Duodenal mucosa (tissue), 2 donors: ENCODE results near the gene ZNF783.
A peak's percentile ranks its signal among the peaks of the same experiment; 100 is the strongest.
"Not testable (repeated sequence)": the region's sequence is repeated elsewhere in the genome, so short reads cannot be mapped to it uniquely, and the experiment has no call there.

Experiments
- H3K27ac ChIP-seq: one replicate; pipeline ENCODE4 v1.7.0; 2013; ENCODE audit warnings: low read depth, low read length
- H3K27me3 ChIP-seq, 2 donors: one replicate each; pipeline ENCODE4 v1.7.0; 2013; ENCODE audit warnings: low read length in 2 of 2, control low read depth in 1 of 2; ENCODE audit not compliant: insufficient read depth in 2 of 2, control insufficient read depth in 1 of 2
- H3K36me3 ChIP-seq, 2 donors: one replicate each; pipeline ENCODE4 v1.7.0; 2013; ENCODE audit warnings: low read length in 2 of 2, control low read depth in 1 of 2; ENCODE audit not compliant: insufficient read depth in 2 of 2, control insufficient read depth in 1 of 2
- H3K4me1 ChIP-seq, 2 donors: one replicate each; pipeline ENCODE4 v1.7.0; 2013; ENCODE audit warnings: low read length in 2 of 2, control low read depth in 1 of 2; ENCODE audit not compliant: insufficient read depth in 2 of 2, control insufficient read depth in 1 of 2
- H3K4me3 ChIP-seq, 2 donors: one replicate each; pipeline ENCODE4 v1.7.0; 2013; ENCODE audit warnings: low read length in 2 of 2, low read depth in 1 of 2
- H3K9ac ChIP-seq, 2 donors: one replicate each; pipeline ENCODE4 v1.7.0; 2013; ENCODE audit warnings: low read length in 2 of 2, low read depth in 1 of 2
- H3K9me3 ChIP-seq, 2 donors: one replicate each; pipeline ENCODE4 v1.7.0; 2013; ENCODE audit warnings: low read length in 2 of 2, control low read depth in 1 of 2; ENCODE audit not compliant: control insufficient read depth in 1 of 2

The ZNF783 gene

DNA sequence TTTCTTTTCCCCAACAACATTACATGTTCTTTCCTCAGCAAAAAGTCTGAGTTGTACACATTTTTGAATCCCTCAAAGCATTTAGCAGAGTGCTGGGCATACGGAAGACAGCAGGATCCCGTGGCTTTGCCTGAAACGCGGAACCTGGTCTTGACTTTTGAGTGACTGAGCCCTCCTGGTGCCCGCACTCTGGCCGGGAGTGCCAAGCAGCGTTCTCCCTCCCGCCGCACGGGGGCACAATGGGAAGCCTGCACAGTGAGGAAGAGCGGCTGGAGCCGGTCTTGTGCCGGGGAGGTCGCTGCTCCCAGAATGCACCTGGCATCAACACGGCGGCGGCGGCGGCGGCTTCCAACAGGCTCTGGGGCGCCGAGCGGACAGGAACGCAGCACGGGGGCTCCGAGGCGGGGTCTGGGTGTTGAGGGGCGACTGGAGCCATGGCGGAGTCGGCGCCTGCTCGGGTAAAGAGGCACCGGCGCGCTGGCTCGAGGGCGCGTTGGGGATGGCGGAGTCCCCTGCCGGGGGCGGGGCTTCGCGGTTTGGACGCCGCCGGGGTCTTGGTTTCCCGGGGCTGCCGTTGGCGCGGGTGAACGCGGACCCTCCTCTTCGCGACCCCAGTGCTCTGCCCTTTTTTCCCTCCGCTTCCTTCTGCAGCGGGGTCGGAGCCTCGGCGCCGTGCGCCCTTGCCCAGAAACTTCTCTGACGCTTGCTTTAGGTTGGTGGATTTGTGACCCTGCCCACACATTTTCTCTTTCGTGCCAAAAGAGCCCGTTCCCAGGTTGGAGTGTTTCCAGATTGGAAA lies 22.5 kb upstream of the ZNF783 start, which contains the start of gene ZNF212:
TSS of gene ZNF212 (plus strand) at position 307 of the 799 bp plus-strand sequence. CDS start at position 435, 128 bp downstream.
- Histone ChIP-seq H3K27ac (peak within 1 kb of the TSS; percentile 31), H3K9ac (peak within 1 kb of the TSS; percentile 64 to 96), H3K4me3 (peak within 1 kb of the TSS; percentile 84 to 100), H3K36me3 (no peaks in the 10 kb centered on the region), H3K27me3 (no peaks in the 10 kb centered on the region), H3K9me3 (no peaks in the 10 kb centered on the region), H3K4me1 (peaks cover 16 to 20% of the 10 kb centered on the region in 2 donors)

DNA sequence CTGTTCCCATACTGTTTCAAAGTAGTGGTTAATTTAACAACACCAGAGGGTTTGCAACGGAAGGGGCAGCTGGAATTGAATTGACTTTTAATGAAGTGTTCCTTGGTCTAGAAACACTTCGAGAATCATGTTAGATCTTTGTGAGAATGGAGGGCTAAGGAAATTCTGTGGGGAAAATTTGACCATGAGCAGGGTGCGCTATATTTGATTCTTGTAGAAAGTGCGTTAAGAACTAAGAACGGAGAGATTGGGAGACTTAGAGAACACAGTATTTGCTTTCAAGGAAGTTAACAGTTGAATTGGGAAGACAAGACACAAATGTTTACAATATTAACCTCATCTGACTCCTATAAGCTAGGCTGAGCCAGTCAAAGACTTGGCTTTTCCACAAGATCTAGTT lies 21.4 kb upstream of the ZNF783 start:
- H3K4me1 ChIP-seq, result peaks cover 16 to 20% of the 10 kb centered on the region in 2 donors
- peak overlapping the region; percentile 84 to 100 for H3K4me3 ChIP-seq
- no peak overlapping the region for H3K27ac ChIP-seq
- no peaks in the 10 kb centered on the region for H3K27me3 ChIP-seq
- H3K9me3 ChIP-seq, result no peaks in the 10 kb centered on the region
- no peaks in the 10 kb centered on the region for H3K36me3 ChIP-seq
- H3K9ac ChIP-seq, result peak overlapping the region; percentile 64 to 96

DNA sequence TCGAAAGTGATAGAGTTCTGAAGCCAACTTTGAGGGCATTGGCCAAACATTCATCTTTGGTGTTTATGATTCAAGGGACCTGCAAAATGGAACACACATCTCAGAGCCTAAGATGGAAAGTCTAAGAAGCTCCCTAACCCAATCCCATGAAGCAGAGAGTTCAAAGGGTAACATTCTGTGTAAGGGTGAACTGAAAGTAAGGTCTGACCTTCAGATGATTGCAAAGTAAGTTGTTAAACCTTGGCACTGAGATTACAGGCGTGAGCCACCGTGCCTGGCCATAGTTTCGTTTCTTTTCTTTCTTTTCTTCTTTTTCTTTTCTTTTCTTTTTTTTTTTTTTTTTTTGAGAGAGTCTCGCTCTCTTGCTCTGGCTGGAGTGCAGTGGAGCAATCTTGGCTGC lies 20.3 kb upstream of the ZNF783 start:
- H3K9ac ChIP-seq, result peak overlapping the region in 1 of 2 donors; percentile 49
- H3K36me3 ChIP-seq, result no peaks in the 10 kb centered on the region
- no peak overlapping the region for H3K27ac ChIP-seq
- H3K9me3 ChIP-seq, result no peaks in the 10 kb centered on the region
- H3K4me1 ChIP-seq, result peaks cover 16 to 20% of the 10 kb centered on the region in 2 donors
- H3K4me3 ChIP-seq, result peak overlapping the region in 1 of 2 donors; percentile 14
- no peaks in the 10 kb centered on the region for H3K27me3 ChIP-seq

DNA sequence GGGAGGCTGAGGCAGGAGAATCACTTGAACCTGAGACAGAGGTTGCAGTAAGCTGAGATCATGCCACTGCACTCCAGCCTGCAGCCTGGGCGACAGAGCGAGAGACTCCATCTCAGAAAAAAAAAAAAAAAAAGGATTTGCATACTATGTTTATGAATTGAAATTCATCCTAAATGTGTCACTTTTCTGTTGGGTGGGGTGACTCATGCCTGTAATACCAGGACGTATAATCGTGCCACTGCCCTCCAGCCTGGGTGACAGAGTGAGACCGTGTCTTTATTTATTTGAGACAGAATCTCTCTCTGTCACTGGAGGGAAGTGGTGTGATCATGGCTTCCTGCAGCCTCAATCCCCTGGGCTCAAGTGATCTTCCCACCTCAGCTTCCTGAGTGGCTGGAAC lies 16.8 kb upstream of the ZNF783 start:
- H3K9ac ChIP-seq, result no peak overlapping the region
- no peaks in the 10 kb centered on the region for H3K9me3 ChIP-seq
- no peaks in the 10 kb centered on the region for H3K27me3 ChIP-seq
- no peak overlapping the region for H3K27ac ChIP-seq
- H3K4me3 ChIP-seq, result no peak overlapping the region
- peaks cover under 1 to 13% of the 10 kb centered on the region in 2 donors for H3K36me3 ChIP-seq
- peaks cover 11 to 12% of the 10 kb centered on the region in 2 donors for H3K4me1 ChIP-seq

DNA sequence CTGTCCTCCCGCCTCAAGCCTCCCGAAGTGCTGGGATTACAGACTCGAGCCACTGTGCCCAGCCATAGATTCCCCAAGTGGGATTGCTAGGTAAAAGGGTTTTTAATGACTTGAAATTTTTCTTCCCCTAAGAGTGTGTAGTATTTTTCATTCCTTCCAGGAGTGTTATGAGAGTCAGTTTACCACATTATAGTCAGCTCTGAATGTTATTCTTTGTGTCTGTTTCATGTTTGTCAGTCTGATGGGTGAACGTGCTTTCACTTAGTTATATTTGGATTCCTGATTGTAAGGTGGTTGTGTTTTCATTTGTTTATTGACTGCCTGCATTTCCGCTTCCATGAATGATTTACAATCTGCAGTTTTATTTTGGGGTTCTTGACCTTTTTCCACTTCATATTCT lies 16.3 kb upstream of the ZNF783 start:
- no peak overlapping the region for H3K9ac ChIP-seq
- peaks cover 7% of the 10 kb centered on the region in 2 donors for H3K4me1 ChIP-seq
- H3K27ac ChIP-seq, result no peak overlapping the region
- no peak overlapping the region for H3K4me3 ChIP-seq
- H3K9me3 ChIP-seq, result no peaks in the 10 kb centered on the region
- no peaks in the 10 kb centered on the region for H3K27me3 ChIP-seq
- peaks cover 5 to 18% of the 10 kb centered on the region in 2 donors for H3K36me3 ChIP-seq

DNA sequence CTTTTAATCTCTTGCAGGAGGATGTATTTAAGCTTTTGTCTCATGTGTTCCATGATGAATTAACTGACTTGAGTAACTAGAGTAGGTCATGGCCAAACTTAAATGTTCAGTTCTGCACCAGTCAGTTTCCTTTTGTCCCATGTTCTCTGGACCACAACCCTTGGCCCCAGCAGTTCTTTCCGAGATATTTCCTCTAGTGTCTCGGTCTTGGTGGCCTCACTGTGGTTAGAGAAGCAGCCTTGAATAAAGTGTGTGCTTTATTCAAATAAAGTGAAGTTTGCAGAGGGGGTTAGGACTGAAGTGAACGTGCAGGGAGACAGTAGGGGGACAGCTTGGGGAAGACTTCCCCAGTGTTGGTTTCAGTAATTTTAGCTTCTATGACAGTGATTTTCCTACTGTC lies 13.2 kb upstream of the ZNF783 start:
- no peak overlapping the region for H3K27ac ChIP-seq
- H3K9me3 ChIP-seq, result no peaks in the 10 kb centered on the region
- H3K4me3 ChIP-seq, result no peak overlapping the region
- no peaks in the 10 kb centered on the region for H3K27me3 ChIP-seq
- no peaks in the 10 kb centered on the region for H3K4me1 ChIP-seq
- no peak overlapping the region for H3K9ac ChIP-seq
- H3K36me3 ChIP-seq, result peaks cover 25 to 44% of the 10 kb centered on the region in 2 donors

DNA sequence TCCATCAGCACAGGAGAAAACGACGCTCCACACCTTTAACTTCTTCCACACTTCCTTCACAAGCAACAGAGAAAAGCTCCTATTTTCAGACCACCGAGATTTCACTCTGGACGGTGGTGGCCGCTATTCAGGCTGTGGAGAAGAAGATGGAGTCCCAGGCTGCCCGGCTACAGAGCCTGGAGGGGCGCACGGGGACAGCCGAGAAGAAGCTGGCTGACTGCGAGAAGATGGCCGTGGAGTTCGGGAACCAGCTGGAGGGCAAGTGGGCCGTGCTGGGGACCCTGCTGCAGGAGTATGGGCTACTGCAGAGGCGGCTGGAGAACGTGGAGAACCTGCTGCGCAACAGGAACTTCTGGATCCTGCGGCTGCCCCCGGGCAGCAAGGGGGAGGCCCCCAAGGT lies 11.8 kb upstream of the ZNF783 start:
- peaks cover 37 to 57% of the 10 kb centered on the region in 2 donors for H3K36me3 ChIP-seq
- H3K4me1 ChIP-seq, H3K9ac ChIP-seq, H3K27ac ChIP-seq, H3K4me3 ChIP-seq, H3K27me3 ChIP-seq, H3K9me3 ChIP-seq: not testable (repeated sequence)

DNA sequence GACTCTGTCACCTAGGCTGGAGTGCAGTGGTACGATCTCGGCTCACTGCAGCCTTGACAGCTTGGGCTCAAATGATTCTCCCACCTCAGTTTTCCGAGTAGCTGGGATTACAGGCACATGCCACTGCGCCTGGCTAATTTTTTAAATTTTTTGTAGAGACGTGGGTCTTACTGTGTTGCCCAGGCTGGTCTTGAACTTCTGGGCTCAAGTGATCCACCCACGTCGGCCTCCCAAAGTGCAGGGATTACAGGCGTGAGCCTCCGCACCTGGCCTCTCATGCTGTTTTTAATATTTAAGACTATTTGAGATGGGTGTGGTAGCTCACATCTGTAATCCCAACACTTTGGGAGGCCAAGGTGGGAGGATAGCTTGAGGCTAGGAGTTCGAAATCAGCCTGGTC lies 10.5 kb upstream of the ZNF783 start:
- peaks cover 38 to 65% of the 10 kb centered on the region in 2 donors for H3K36me3 ChIP-seq
- not testable (repeated sequence) for H3K4me3 ChIP-seq

DNA sequence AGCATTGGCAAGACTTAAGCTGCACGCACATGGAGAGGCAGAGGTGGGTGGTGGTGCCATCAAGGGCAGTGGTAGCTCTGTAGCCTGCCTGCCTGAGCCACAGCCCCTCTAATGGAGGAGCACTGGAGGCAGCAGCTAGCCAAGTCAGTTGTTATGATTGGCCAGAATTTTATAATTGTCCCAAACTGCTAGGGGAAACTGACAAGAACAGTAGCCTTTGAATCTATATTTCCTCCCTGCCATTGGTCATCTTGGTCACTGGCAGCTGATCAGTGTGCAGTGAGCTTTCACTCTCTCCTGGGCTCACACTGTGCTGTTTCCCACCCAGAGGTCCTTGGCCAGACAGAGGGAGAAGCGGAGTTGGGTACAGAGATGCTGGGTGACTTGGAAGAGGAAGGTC lies 9.6 kb upstream of the ZNF783 start:
- peaks cover 38 to 65% of the 10 kb centered on the region in 2 donors for H3K36me3 ChIP-seq
- H3K4me1 ChIP-seq, result no peaks in the 10 kb centered on the region
- H3K27ac ChIP-seq, result no peak overlapping the region
- no peaks in the 10 kb centered on the region for H3K9me3 ChIP-seq
- H3K4me3 ChIP-seq, result no peak overlapping the region
- H3K9ac ChIP-seq, result no peak overlapping the region
- no peaks in the 10 kb centered on the region for H3K27me3 ChIP-seq

More for the DNA sequence above, 10.5 kb upstream of the ZNF783 start:
- not testable (repeated sequence) for H3K4me1 ChIP-seq, H3K27me3 ChIP-seq, H3K27ac ChIP-seq, H3K9ac ChIP-seq, H3K9me3 ChIP-seq

DNA sequence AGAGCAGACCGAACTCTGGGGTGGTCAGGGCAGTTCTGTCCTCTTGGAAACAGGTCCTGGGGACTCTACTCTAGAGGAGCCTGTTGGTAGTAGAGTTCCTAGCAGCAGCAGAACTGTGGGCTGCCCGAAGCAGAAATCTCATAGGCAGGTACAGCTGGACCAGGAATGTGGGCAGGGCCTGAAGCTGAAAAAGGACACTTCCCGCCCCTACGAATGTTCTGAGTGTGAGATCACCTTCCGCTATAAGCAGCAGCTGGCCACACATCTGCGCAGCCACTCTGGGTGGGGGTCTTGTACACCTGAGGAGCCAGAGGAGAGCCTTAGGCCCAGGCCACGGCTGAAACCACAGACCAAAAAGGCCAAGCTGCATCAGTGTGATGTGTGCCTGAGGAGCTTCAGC lies 8.3 kb upstream of the ZNF783 start:
- no peak overlapping the region for H3K9ac ChIP-seq
- H3K9me3 ChIP-seq, result no peaks in the 10 kb centered on the region
- H3K36me3 ChIP-seq, result peaks cover 38 to 58% of the 10 kb centered on the region in 2 donors
- no peaks in the 10 kb centered on the region for H3K4me1 ChIP-seq
- H3K4me3 ChIP-seq, result no peak overlapping the region
- H3K27me3 ChIP-seq, result no peaks in the 10 kb centered on the region
- no peak overlapping the region for H3K27ac ChIP-seq
